OCI-LY7 (cell line): ENCODE results near the gene MLX. TPM values are rescaled to one million over a fixed set of nuclear protein-coding genes. Genes with fewer than 3 reads are reported as not detected.

Source experiments
- BruUV-seq: library from RNA; stranded (reverse); fragments of 400-500 nt; replicated peaks from 2 replicates; lab custom pipeline; 2021; lab: Mats Ljungman, UMichigan
- CTCF ChIA-PET: fragments of 300-600 bp; sonication (Branson Sonifier 250); formaldehyde crosslinking; loops from one replicate; lab custom pipeline; 2022; ENCODE audit warnings: antibody characterized with exemption; ENCODE audit not compliant: unreplicated experiment; lab: Charles Lee
- POLR2A ChIA-PET: fragments of 300-600 bp; sonication (Branson Sonifier 250); formaldehyde crosslinking; loops from one replicate; lab custom pipeline; 2022; ENCODE audit warnings: antibody characterized with exemption; lab: Charles Lee
- DNase-seq: peaks from one replicate; pipeline ENCODE4 v3.0.0-alpha.2; 2015; ENCODE audit warnings: low spot score
- H2AFZ ChIP-seq: fragments of 200-600 bp; sonication (generic), shearing (Covaris generic); 2 replicates; pipeline ENCODE4 v1.6.1; 2014; ENCODE audit warnings: mild to moderate bottlenecking, antibody characterized with exemption, low read length, moderate library complexity
- H3K27ac ChIP-seq: fragments of 200-600 bp; sonication (generic); 2 replicates; pipeline ENCODE4 v1.5.1; 2014; ENCODE audit warnings: mixed run types, low read depth, mild to moderate bottlenecking, moderate library complexity, low read length, inconsistent platforms; ENCODE audit not compliant: poor library complexity, severe bottlenecking
- H3K36me3 ChIP-seq: fragments of 200-600 bp; sonication (generic); 2 replicates; pipeline ENCODE4 v1.6.1; 2014; ENCODE audit warnings: mild to moderate bottlenecking, antibody characterized with exemption, low read length, moderate library complexity, mixed read lengths; ENCODE audit not compliant: insufficient read depth
- H3K4me1 ChIP-seq: fragments of 200-600 bp; sonication (generic); 2 replicates; pipeline ENCODE4 v1.5.1; 2014; ENCODE audit warnings: mild to moderate bottlenecking, low read length; ENCODE audit not compliant: insufficient read depth, poor library complexity, severe bottlenecking
- H3K4me2 ChIP-seq: fragments of 200-600 bp; sonication (generic); 2 replicates; pipeline ENCODE4 v1.6.1; 2014; ENCODE audit warnings: mild to moderate bottlenecking, low read length
- H3K4me3 ChIP-seq: fragments of 200-600 bp; sonication (generic); 2 replicates; pipeline ENCODE4 v1.5.1; 2014; ENCODE audit warnings: mild to moderate bottlenecking, low read depth, low read length; ENCODE audit not compliant: poor library complexity, severe bottlenecking
- H3K79me2 ChIP-seq: fragments of 200-600 bp; sonication (generic); 2 replicates; pipeline ENCODE4 v1.6.1; 2016; ENCODE audit warnings: low read depth, mild to moderate bottlenecking, low read length, moderate library complexity, mixed read lengths; ENCODE audit not compliant: insufficient read depth
- H3K9me2 ChIP-seq: fragments of 200-600 bp; sonication (generic); 2 replicates; pipeline ENCODE4 v1.6.1; 2016; ENCODE audit warnings: mild to moderate bottlenecking, low read length, mixed read lengths; ENCODE audit not compliant: insufficient read depth
- H3K9me3 ChIP-seq: fragments of 200-600 bp; sonication (generic); 2 replicates; pipeline ENCODE4 v1.6.1; 2014; ENCODE audit warnings: mild to moderate bottlenecking, mixed run types, low read length, mixed read lengths
- H4K20me1 ChIP-seq: fragments of 200-600 bp; sonication (generic); 2 replicates; pipeline ENCODE4 v1.6.1; 2014; ENCODE audit warnings: mild to moderate bottlenecking, antibody characterized with exemption, low read length, moderate library complexity, mixed read lengths; ENCODE audit not compliant: insufficient read depth
- EZH2phosphoT487 ChIP-seq: fragments of 200-600 bp; sonication (generic); IDR thresholded peaks from 2 replicates; pipeline ENCODE4 v1.6.1; 2018; ENCODE audit warnings: low read depth, borderline replicate concordance, mild to moderate bottlenecking, mixed run types, antibody characterized with exemption, low read length, moderate library complexity, mixed read lengths
- intact Hi-C: fragments of 100-400 bp; cut with micrococcal nuclease; formaldehyde crosslinking; loops from one replicate; pipeline ENCODE4 v1.10.0; 2022; ENCODE audit not compliant: unreplicated experiment
- total RNA-seq, 2 experiments: library from RNA; depleted of rRNA in 1 of 2; stranded (reverse); fragments of >200 nt in 1 of 2; shearing (Covaris generic) in 1 of 2; gene quantifications; 2 replicates each; pipeline ENCODE4 v1.2.3, GENCODE V29; 2014 to 2022
- TF ChIP-seq, protein P1 (sequence below): fragments of 200-600 bp; sonication (generic); conservative IDR thresholded peaks from 2 replicates; pipeline ENCODE4 v1.5.1; 2014; ENCODE audit warnings: mild to moderate bottlenecking, antibody characterized with exemption, low read length, moderate library complexity, mixed read lengths

The MLX gene
- total RNA-seq, 2 experiments from 2014 or later: 33.6 to 51.2 TPM

DNA sequence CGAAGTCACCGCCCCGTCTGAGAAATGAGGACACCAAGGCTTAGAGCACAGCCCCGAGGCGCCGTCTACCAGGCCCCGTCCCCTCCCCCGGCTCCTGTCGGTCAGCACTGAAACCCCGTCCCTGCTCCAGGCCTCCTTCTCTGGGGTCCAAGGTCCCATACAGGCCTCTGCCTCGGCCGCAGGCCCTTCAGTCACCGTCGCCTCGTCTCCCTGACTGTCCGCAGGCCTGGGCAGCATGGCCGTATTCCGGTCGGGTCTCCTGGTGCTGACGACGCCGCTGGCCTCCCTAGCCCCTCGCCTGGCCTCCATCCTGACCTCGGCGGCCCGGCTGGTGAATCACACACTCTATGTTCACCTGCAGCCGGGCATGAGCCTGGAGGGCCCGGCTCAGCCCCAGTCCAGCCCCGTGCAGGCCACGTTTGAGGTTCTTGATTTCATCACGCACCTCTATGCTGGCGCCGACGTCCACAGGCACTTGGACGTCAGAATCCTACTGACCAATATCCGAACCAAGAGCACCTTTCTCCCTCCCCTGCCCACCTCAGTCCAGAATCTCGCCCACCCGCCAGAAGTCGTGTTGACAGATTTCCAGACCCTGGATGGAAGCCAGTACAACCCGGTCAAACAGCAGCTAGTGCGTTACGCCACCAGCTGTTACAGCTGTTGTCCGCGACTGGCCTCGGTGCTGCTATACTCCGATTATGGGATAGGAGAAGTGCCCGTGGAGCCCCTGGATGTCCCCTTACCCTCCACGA lies 4.3 kb upstream of the MLX start:
- H2AFZ ChIP-seq: peak overlapping the region; percentile 81; the same call in 1 of the 2 replicates
- H4K20me1 ChIP-seq: no peaks in the 10 kb centered on the region
- peak overlapping the region; percentile 82 for H3K4me3 ChIP-seq
- H3K9me2 ChIP-seq: no peaks in the 10 kb centered on the region
- TSS peak; percentile 79 for BruUV-seq
- H3K4me1 ChIP-seq: peaks cover 34% of the 10 kb centered on the region
- POLR2A ChIA-PET: no interaction called here
- peak overlapping the region; percentile 73 for H3K4me2 ChIP-seq
- TF ChIP-seq, protein P1, sequence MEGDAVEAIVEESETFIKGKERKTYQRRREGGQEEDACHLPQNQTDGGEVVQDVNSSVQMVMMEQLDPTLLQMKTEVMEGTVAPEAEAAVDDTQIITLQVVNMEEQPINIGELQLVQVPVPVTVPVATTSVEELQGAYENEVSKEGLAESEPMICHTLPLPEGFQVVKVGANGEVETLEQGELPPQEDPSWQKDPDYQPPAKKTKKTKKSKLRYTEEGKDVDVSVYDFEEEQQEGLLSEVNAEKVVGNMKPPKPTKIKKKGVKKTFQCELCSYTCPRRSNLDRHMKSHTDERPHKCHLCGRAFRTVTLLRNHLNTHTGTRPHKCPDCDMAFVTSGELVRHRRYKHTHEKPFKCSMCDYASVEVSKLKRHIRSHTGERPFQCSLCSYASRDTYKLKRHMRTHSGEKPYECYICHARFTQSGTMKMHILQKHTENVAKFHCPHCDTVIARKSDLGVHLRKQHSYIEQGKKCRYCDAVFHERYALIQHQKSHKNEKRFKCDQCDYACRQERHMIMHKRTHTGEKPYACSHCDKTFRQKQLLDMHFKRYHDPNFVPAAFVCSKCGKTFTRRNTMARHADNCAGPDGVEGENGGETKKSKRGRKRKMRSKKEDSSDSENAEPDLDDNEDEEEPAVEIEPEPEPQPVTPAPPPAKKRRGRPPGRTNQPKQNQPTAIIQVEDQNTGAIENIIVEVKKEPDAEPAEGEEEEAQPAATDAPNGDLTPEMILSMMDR: peak; percentile 25; the same call in 1 of the 2 replicates
- TF ChIP-seq EZH2phosphoT487: no peak
- H3K79me2 ChIP-seq: peaks cover 29% of the 10 kb centered on the region
- intact Hi-C loops: no loop called here
- CTCF ChIA-PET: interaction anchor here (0.6 kb wide), 1 partner anchor 16 kb away, joined by 3 read pairs; no protein-coding TSS in a partner anchor
- H3K27ac ChIP-seq: peak overlapping the region; percentile 55
- peaks cover 41% of the 10 kb centered on the region for H3K36me3 ChIP-seq
- H3K9me3 ChIP-seq: no peaks in the 10 kb centered on the region
- no peak for DNase-seq

GRCh38 chr17:42563143-42563509 lies 3.8 kb upstream of the MLX start:
- Histone ChIP-seq H2AFZ (no peak overlapping the region), H3K4me3 (peak overlapping the region; percentile 82)
- DNase-seq: peak; percentile 55

More at GRCh38 chr17:42563143-42563509, 3.8 kb upstream of the MLX start:
- no peak for TF ChIP-seq EZH2phosphoT487
- TF ChIP-seq, protein P1: no peak; the same call in 1 of the 2 replicates
- CTCF ChIA-PET: interaction anchor here (0.6 kb wide), 1 partner anchor 16 kb away, joined by 3 read pairs; no protein-coding TSS in a partner anchor
- Histone ChIP-seq H3K4me2 (peak overlapping the region; percentile 73), H4K20me1 (no peaks in the 10 kb centered on the region), H3K79me2 (peaks cover 35% of the 10 kb centered on the region), H3K9me3 (no peaks in the 10 kb centered on the region), H3K27ac (peak overlapping the region; percentile 55), H3K36me3 (peaks cover 44% of the 10 kb centered on the region), H3K9me2 (no peaks in the 10 kb centered on the region), H3K4me1 (peaks cover 39% of the 10 kb centered on the region)
- intact Hi-C loops: no loop called here
- POLR2A ChIA-PET: interaction anchor here (1.2 kb wide), 1 partner anchor 15 kb away, joined by 3 read pairs; the partner anchor contains the start of gene PSMC3IP
- no TSS peak for BruUV-seq
